OCI-LY7 (cell line): ENCODE data around the gene NAT16. TPM values are rescaled to one million over a fixed set of nuclear protein-coding genes. Genes with fewer than 3 reads are reported as not detected.

Experiments used
- BruUV-seq: library from RNA; stranded (reverse); fragments of 400-500 nt; replicated peaks from 2 replicates; lab custom pipeline; 2021; lab: Mats Ljungman, UMichigan
- CTCF ChIA-PET: fragments of 300-600 bp; sonication (Branson Sonifier 250); formaldehyde crosslinking; loops from one replicate; lab custom pipeline; 2022; ENCODE audit warnings: antibody characterized with exemption; ENCODE audit not compliant: unreplicated experiment; lab: Charles Lee
- POLR2A ChIA-PET: fragments of 300-600 bp; sonication (Branson Sonifier 250); formaldehyde crosslinking; loops from one replicate; lab custom pipeline; 2022; ENCODE audit warnings: antibody characterized with exemption; lab: Charles Lee
- DNase-seq: peaks from one replicate; pipeline ENCODE4 v3.0.0-alpha.2; 2015; ENCODE audit warnings: low spot score
- H2AFZ ChIP-seq: fragments of 200-600 bp; sonication (generic), shearing (Covaris generic); 2 replicates; pipeline ENCODE4 v1.6.1; 2014; ENCODE audit warnings: mild to moderate bottlenecking, antibody characterized with exemption, low read length, moderate library complexity
- H3K27ac ChIP-seq: fragments of 200-600 bp; sonication (generic); 2 replicates; pipeline ENCODE4 v1.5.1; 2014; ENCODE audit warnings: mixed run types, low read depth, mild to moderate bottlenecking, moderate library complexity, low read length, inconsistent platforms; ENCODE audit not compliant: poor library complexity, severe bottlenecking
- H3K36me3 ChIP-seq: fragments of 200-600 bp; sonication (generic); 2 replicates; pipeline ENCODE4 v1.6.1; 2014; ENCODE audit warnings: mild to moderate bottlenecking, antibody characterized with exemption, low read length, moderate library complexity, mixed read lengths; ENCODE audit not compliant: insufficient read depth
- H3K4me1 ChIP-seq: fragments of 200-600 bp; sonication (generic); 2 replicates; pipeline ENCODE4 v1.5.1; 2014; ENCODE audit warnings: mild to moderate bottlenecking, low read length; ENCODE audit not compliant: insufficient read depth, poor library complexity, severe bottlenecking
- H3K4me2 ChIP-seq: fragments of 200-600 bp; sonication (generic); 2 replicates; pipeline ENCODE4 v1.6.1; 2014; ENCODE audit warnings: mild to moderate bottlenecking, low read length
- H3K4me3 ChIP-seq: fragments of 200-600 bp; sonication (generic); 2 replicates; pipeline ENCODE4 v1.5.1; 2014; ENCODE audit warnings: mild to moderate bottlenecking, low read depth, low read length; ENCODE audit not compliant: poor library complexity, severe bottlenecking
- H3K79me2 ChIP-seq: fragments of 200-600 bp; sonication (generic); 2 replicates; pipeline ENCODE4 v1.6.1; 2016; ENCODE audit warnings: low read depth, mild to moderate bottlenecking, low read length, moderate library complexity, mixed read lengths; ENCODE audit not compliant: insufficient read depth
- H3K9me2 ChIP-seq: fragments of 200-600 bp; sonication (generic); 2 replicates; pipeline ENCODE4 v1.6.1; 2016; ENCODE audit warnings: mild to moderate bottlenecking, low read length, mixed read lengths; ENCODE audit not compliant: insufficient read depth
- H3K9me3 ChIP-seq: fragments of 200-600 bp; sonication (generic); 2 replicates; pipeline ENCODE4 v1.6.1; 2014; ENCODE audit warnings: mild to moderate bottlenecking, mixed run types, low read length, mixed read lengths
- H4K20me1 ChIP-seq: fragments of 200-600 bp; sonication (generic); 2 replicates; pipeline ENCODE4 v1.6.1; 2014; ENCODE audit warnings: mild to moderate bottlenecking, antibody characterized with exemption, low read length, moderate library complexity, mixed read lengths; ENCODE audit not compliant: insufficient read depth
- EZH2phosphoT487 ChIP-seq: fragments of 200-600 bp; sonication (generic); IDR thresholded peaks from 2 replicates; pipeline ENCODE4 v1.6.1; 2018; ENCODE audit warnings: low read depth, borderline replicate concordance, mild to moderate bottlenecking, mixed run types, antibody characterized with exemption, low read length, moderate library complexity, mixed read lengths
- intact Hi-C: fragments of 100-400 bp; cut with micrococcal nuclease; formaldehyde crosslinking; loops from one replicate; pipeline ENCODE4 v1.10.0; 2022; ENCODE audit not compliant: unreplicated experiment
- total RNA-seq, 2 experiments: library from RNA; depleted of rRNA in 1 of 2; stranded (reverse); fragments of >200 nt in 1 of 2; shearing (Covaris generic) in 1 of 2; gene quantifications; 2 replicates each; pipeline ENCODE4 v1.2.3, GENCODE V29; 2014 to 2022
- TF ChIP-seq, protein P1 (sequence below): fragments of 200-600 bp; sonication (generic); conservative IDR thresholded peaks from 2 replicates; pipeline ENCODE4 v1.5.1; 2014; ENCODE audit warnings: mild to moderate bottlenecking, antibody characterized with exemption, low read length, moderate library complexity, mixed read lengths

Gene NAT16
- total RNA-seq, 2 experiments from 2014 or later = 0.22 TPM; not detected in 1

DNA sequence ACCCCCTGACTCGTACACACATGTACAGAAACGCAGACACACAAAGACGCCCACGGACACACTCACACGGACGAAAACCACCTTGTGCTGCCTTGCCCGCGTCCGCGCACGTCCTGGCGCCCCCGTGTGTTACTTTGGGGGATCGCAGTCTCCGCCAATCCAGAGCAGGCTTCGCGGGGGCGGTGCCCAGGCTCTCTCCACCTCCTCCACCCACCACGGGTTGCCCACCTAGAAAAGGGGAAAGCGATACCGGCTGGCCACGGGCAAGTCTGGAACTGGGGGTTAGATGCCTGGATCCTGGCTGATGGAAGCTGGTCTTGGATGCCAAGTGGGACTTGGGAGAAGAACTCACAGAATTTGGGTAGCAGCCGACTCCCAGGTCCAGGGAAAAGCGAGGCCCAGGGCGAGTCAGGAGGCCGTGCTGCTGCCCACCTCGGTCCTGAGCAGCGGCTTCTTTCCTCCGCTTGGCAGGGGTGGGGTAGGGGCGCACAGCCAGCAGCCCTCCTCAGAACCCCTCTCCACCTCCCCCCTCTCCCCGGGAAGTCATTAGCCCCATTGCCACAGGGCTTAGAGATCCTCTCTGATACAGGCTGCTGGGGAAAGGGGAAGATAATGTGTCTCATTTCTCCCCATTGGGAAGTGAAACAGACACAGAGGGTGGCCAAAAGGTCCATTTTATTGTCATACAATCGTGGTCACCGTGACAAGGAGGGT lies 10.1 kb downstream of the NAT16 start:
- intact Hi-C loops = loop anchor here (1.0 kb wide), 1 partner anchor 26 kb away; no protein-coding TSS in a partner anchor
- Histone ChIP-seq H3K4me2 (peak overlapping the region; percentile 53), H3K27ac (no peak overlapping the region), H4K20me1 (no peaks in the 10 kb centered on the region), H3K4me1 (peaks cover 26% of the 10 kb centered on the region), H3K36me3 (no peaks in the 10 kb centered on the region), H3K79me2 (no peaks in the 10 kb centered on the region), H3K9me2 (no peaks in the 10 kb centered on the region), H3K4me3 (no peak overlapping the region), H3K9me3 (no peaks in the 10 kb centered on the region), H2AFZ (0 out of 2 replicates have a peak overlapping the region, but pooled peaks have one; percentile 31)
- ChIA-PET POLR2A (interaction anchor here (0.5 to 0.6 kb wide), 2 partner anchors 13 to 339 kb away, joined by 4 to 6 read pairs; no protein-coding TSS in a partner anchor), CTCF (no interaction called here)
- DNase-seq = peak; percentile 69
- TF ChIP-seq, protein P1, sequence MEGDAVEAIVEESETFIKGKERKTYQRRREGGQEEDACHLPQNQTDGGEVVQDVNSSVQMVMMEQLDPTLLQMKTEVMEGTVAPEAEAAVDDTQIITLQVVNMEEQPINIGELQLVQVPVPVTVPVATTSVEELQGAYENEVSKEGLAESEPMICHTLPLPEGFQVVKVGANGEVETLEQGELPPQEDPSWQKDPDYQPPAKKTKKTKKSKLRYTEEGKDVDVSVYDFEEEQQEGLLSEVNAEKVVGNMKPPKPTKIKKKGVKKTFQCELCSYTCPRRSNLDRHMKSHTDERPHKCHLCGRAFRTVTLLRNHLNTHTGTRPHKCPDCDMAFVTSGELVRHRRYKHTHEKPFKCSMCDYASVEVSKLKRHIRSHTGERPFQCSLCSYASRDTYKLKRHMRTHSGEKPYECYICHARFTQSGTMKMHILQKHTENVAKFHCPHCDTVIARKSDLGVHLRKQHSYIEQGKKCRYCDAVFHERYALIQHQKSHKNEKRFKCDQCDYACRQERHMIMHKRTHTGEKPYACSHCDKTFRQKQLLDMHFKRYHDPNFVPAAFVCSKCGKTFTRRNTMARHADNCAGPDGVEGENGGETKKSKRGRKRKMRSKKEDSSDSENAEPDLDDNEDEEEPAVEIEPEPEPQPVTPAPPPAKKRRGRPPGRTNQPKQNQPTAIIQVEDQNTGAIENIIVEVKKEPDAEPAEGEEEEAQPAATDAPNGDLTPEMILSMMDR = peak; percentile 91
- no peak for TF ChIP-seq EZH2phosphoT487
- BruUV-seq = no TSS peak

DNA sequence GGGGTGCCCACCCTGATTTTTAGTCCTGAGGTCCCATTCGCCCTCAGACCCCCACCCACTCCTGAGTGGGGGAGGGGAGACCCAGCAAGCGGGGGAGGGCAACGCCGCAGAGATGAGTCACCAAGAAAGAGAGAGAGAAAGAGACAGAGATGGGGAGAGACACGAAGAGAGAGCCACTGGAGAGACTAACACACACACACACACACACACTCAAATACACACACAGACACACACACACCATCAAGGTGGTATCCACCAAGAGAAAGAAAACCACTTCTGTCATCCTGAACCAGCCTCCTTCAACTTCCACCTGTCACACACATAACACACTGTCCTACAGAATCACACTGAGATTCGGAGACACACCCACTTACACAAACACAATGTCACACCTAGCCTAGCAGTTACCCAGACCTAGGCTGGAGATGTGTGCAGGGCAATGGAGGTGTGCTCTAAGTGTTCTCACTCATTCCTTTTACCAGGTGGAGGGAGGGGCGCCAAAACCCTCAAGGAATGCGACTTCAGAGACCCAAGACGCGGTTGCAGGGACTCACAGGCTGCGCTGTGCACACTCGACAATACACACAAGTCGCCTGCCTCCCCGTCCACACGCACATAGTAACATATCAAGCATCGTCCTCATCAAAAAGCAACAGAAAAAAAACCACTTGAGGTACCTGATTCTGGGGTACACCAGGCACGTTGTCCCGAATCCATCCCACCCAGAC lies 10.8 kb downstream of the NAT16 start:
- peaks cover 23% of the 10 kb centered on the region for H3K4me1 ChIP-seq
- no TSS peak for BruUV-seq
- H3K9me2 ChIP-seq = no peaks in the 10 kb centered on the region
- CTCF ChIA-PET = no interaction called here
- no peak overlapping the region for H3K4me3 ChIP-seq
- H3K79me2 ChIP-seq = no peaks in the 10 kb centered on the region
- intact Hi-C loops = loop anchor here (1.0 kb wide), 1 partner anchor 25 kb away; no protein-coding TSS in a partner anchor
- H3K27ac ChIP-seq = no peak overlapping the region
- TF ChIP-seq, protein P1 = no peak
- TF ChIP-seq EZH2phosphoT487 = no peak
- no peak for DNase-seq
- H4K20me1 ChIP-seq = no peaks in the 10 kb centered on the region
- peak overlapping the region; percentile 53 for H3K4me2 ChIP-seq
- no peaks in the 10 kb centered on the region for H3K9me3 ChIP-seq
- POLR2A ChIA-PET = interaction anchor here (0.6 kb wide), 1 partner anchor 135 kb away, joined by 4 read pairs; no protein-coding TSS in a partner anchor
- 0 out of 2 replicates have a peak overlapping the region, but pooled peaks have one; percentile 31 for H2AFZ ChIP-seq
- no peaks in the 10 kb centered on the region for H3K36me3 ChIP-seq
